HUES64 (cell line): ENCODE data around the gene ZBTB38.

ENCODE experiments used
- H3K27ac ChIP-seq: 2 replicates; pipeline ENCODE4 v1.7.0; 2013; ENCODE audit warnings: low read depth, low read length, inconsistent platforms
- H3K27me3 ChIP-seq: 2 replicates; pipeline ENCODE4 v1.6.1; 2013; ENCODE audit warnings: mild to moderate bottlenecking, low read length; ENCODE audit not compliant: insufficient read depth
- H3K36me3 ChIP-seq: 2 replicates; pipeline ENCODE4 v1.6.1; 2013; ENCODE audit warnings: mild to moderate bottlenecking, low read length; ENCODE audit not compliant: insufficient read depth
- H3K4me1 ChIP-seq: 2 replicates; pipeline ENCODE4 v1.6.1; 2013; ENCODE audit warnings: mild to moderate bottlenecking, low read length, moderate library complexity; ENCODE audit not compliant: insufficient read depth
- H3K4me3 ChIP-seq: 2 replicates; pipeline ENCODE4 v1.5.1; 2013; ENCODE audit warnings: mild to moderate bottlenecking, low read length, moderate library complexity
- H3K9ac ChIP-seq: 2 replicates; pipeline ENCODE4 v1.6.1; 2013; ENCODE audit warnings: mild to moderate bottlenecking, low read depth, low read length
- H3K9me3 ChIP-seq: 2 replicates; pipeline ENCODE4 v1.6.1; 2013; ENCODE audit warnings: low read depth, low read length; ENCODE audit not compliant: insufficient read depth
- WGBS: fragments of 150-250, 120-280 bp; methylation state at CpG from one replicate; pipeline ENCODE4 v1.1.7; 2013; ENCODE audit warnings: missing lambda C conversion rate; 5-methylcytosine and 5-hydroxymethylcytosine counted together

The ZBTB38 gene

GRCh38 chr3:141353652-141354495 is 14.4 kb upstream of the ZBTB38 start:
- H3K27ac ChIP-seq = no peak overlapping the region
- no peaks in the 10 kb centered on the region for H3K9me3 ChIP-seq
- H3K27me3 ChIP-seq = no peaks in the 10 kb centered on the region

GRCh38 chr3:141354517-141354916 is 13.8 kb upstream of the ZBTB38 start:
- no peaks in the 10 kb centered on the region for H3K4me1 ChIP-seq
- H3K27ac ChIP-seq = no peak overlapping the region
- no peak overlapping the region for H3K9ac ChIP-seq
- no peak overlapping the region for H3K4me3 ChIP-seq
- WGBS = 95% methylated on average over 3 of the region's 3 CpGs
- H3K27me3 ChIP-seq = no peaks in the 10 kb centered on the region
- no peaks in the 10 kb centered on the region for H3K9me3 ChIP-seq
- H3K36me3 ChIP-seq = no peaks in the 10 kb centered on the region

More at GRCh38 chr3:141353652-141354495, 14.4 kb upstream of the ZBTB38 start:
- WGBS = 87% methylated on average over 5 of the region's 6 CpGs
- H3K4me1 ChIP-seq = no peaks in the 10 kb centered on the region
- H3K9ac ChIP-seq = no peak overlapping the region
- H3K36me3 ChIP-seq = no peaks in the 10 kb centered on the region
- no peak overlapping the region for H3K4me3 ChIP-seq

GRCh38 chr3:141355242-141355641 is 13.1 kb upstream of the ZBTB38 start:
- no peaks in the 10 kb centered on the region for H3K36me3 ChIP-seq
- H3K4me3 ChIP-seq = no peak overlapping the region
- H3K9me3 ChIP-seq = no peaks in the 10 kb centered on the region
- H3K27me3 ChIP-seq = no peaks in the 10 kb centered on the region
- 88% methylated on average over 6 of the region's 6 CpGs for WGBS
- no peak overlapping the region for H3K9ac ChIP-seq
- H3K27ac ChIP-seq = no peak overlapping the region
- H3K4me1 ChIP-seq = no peaks in the 10 kb centered on the region

GRCh38 chr3:141356046-141356445 is 12.3 kb upstream of the ZBTB38 start:
- WGBS = 81% methylated on average over 4 of the region's 4 CpGs
- Histone ChIP-seq H3K4me3 (no peak overlapping the region), H3K9ac (no peak overlapping the region), H3K4me1 (peaks cover 2% of the 10 kb centered on the region; the same call in 1 of the 2 replicates), H3K27me3 (no peaks in the 10 kb centered on the region), H3K9me3 (no peaks in the 10 kb centered on the region), H3K36me3 (no peaks in the 10 kb centered on the region), H3K27ac (no peak overlapping the region)

- Histone ChIP-seq H3K9ac (no peak overlapping the region), H3K27me3 (no peaks in the 10 kb centered on the region), H3K36me3 (no peaks in the 10 kb centered on the region), H3K4me3 (no peak overlapping the region), H3K27ac (no peak overlapping the region), H3K9me3 (peaks cover 11% of the 10 kb centered on the region), H3K4me1 (peaks cover 8% of the 10 kb centered on the region; the same call in 1 of the 2 replicates)
- 44% methylated on average over 6 of the region's 6 CpGs for WGBS
Observed at GRCh38 chr3:141360888-141361598, 7.3 kb upstream of the ZBTB38 start.

GRCh38 chr3:141362736-141363135 is 5.6 kb upstream of the ZBTB38 start:
- no peak overlapping the region for H3K9ac ChIP-seq
- peaks cover 11% of the 10 kb centered on the region for H3K9me3 ChIP-seq
- no peak overlapping the region for H3K4me3 ChIP-seq
- no peaks in the 10 kb centered on the region for H3K27me3 ChIP-seq
- WGBS = 100% methylated on average over 1 of the region's 1 CpG
- no peak overlapping the region for H3K27ac ChIP-seq
- peaks cover 15% of the 10 kb centered on the region; the same call in 1 of the 2 replicates for H3K4me1 ChIP-seq
- no peaks in the 10 kb centered on the region for H3K36me3 ChIP-seq

GRCh38 chr3:141365201-141365600 is 3.1 kb upstream of the ZBTB38 start:
- H3K9ac ChIP-seq = no peak overlapping the region
- H3K27ac ChIP-seq = no peak overlapping the region

GRCh38 chr3:141366285-141367037 is 1.8 kb upstream of the ZBTB38 start:
- Histone ChIP-seq H3K9me3 (peaks cover 11% of the 10 kb centered on the region), H3K9ac (no peak overlapping the region), H3K4me1 (peaks cover 35% of the 10 kb centered on the region), H3K27me3 (no peaks in the 10 kb centered on the region), H3K4me3 (no peak overlapping the region), H3K27ac (no peak overlapping the region), H3K36me3 (no peaks in the 10 kb centered on the region)
- 86% methylated on average over 5 of the region's 5 CpGs for WGBS

More at GRCh38 chr3:141365201-141365600, 3.1 kb upstream of the ZBTB38 start:
- no peak overlapping the region for H3K4me3 ChIP-seq
- no peaks in the 10 kb centered on the region for H3K27me3 ChIP-seq
- H3K9me3 ChIP-seq = peaks cover 11% of the 10 kb centered on the region
- 96% methylated on average over 1 of the region's 1 CpG for WGBS
- H3K4me1 ChIP-seq = peaks cover 37% of the 10 kb centered on the region
- no peaks in the 10 kb centered on the region for H3K36me3 ChIP-seq

GRCh38 chr3:141367038-141367730 is 1.1 kb upstream of the ZBTB38 start:
- Histone ChIP-seq H3K9ac (no peak overlapping the region), H3K27me3 (no peaks in the 10 kb centered on the region), H3K4me1 (peaks cover 35% of the 10 kb centered on the region), H3K36me3 (no peaks in the 10 kb centered on the region), H3K9me3 (peaks cover 11% of the 10 kb centered on the region), H3K27ac (peak overlapping the region; percentile 82; the same call in 1 of the 2 replicates), H3K4me3 (no peak overlapping the region)
- 94% methylated on average over 11 of the region's 12 CpGs for WGBS

GRCh38 chr3:141368925-141369794 is 856 bp downstream of the ZBTB38 start:
- peak overlapping the region; percentile 14; the same call in 1 of the 2 replicates for H3K4me3 ChIP-seq
- H3K9me3 ChIP-seq = no peaks in the 10 kb centered on the region
- 77% methylated on average over 15 of the region's 15 CpGs for WGBS
- H3K27me3 ChIP-seq = no peaks in the 10 kb centered on the region
- H3K4me1 ChIP-seq = peaks cover 48% of the 10 kb centered on the region
- H3K27ac ChIP-seq = peak overlapping the region; percentile 83
- peak overlapping the region; percentile 49; the same call in 1 of the 2 replicates for H3K9ac ChIP-seq
- H3K36me3 ChIP-seq = no peaks in the 10 kb centered on the region
